Liver (tissue), 9 donors: ENCODE results near the gene EGFLAM. TPM values are rescaled to one million over a fixed set of nuclear protein-coding genes. Genes with fewer than 3 reads are reported as not detected.
A peak's percentile ranks its signal among the peaks of the same experiment; 100 is the strongest.

Source experiments
- DNase-seq: peaks from one replicate; pipeline ENCODE4 v3.0.0-alpha.2; 2017; ENCODE audit warnings: low spot score
- H3K27ac ChIP-seq, 2 donors: one replicate each; pipeline ENCODE4 v1.7.0; 2013; ENCODE audit warnings: inconsistent platforms in 2 of 2, low read length in 2 of 2, control low read depth in 1 of 2, low read depth in 1 of 2, mild to moderate bottlenecking in 1 of 2
- H3K27me3 ChIP-seq, 4 donors: one replicate each; pipeline versions ENCODE4 v1.6.1 to v1.7.0; 2013; ENCODE audit warnings: low read length in 3 of 4, inconsistent platforms in 1 of 4, mild to moderate bottlenecking in 1 of 4, moderate library complexity in 1 of 4; ENCODE audit not compliant: control insufficient read depth in 4 of 4, insufficient read depth in 4 of 4
- H3K36me3 ChIP-seq, 4 donors: one replicate each; pipeline versions ENCODE4 v1.6.1 to v1.7.0; 2013; ENCODE audit warnings: low read length in 3 of 4, mild to moderate bottlenecking in 3 of 4, low read depth in 1 of 4, moderate library complexity in 1 of 4; ENCODE audit not compliant: control insufficient read depth in 4 of 4, insufficient read depth in 3 of 4
- H3K4me1 ChIP-seq, 4 donors: one replicate each; pipeline versions ENCODE4 v1.6.1 to v1.7.0; 2013; ENCODE audit warnings: low read length in 3 of 4, mild to moderate bottlenecking in 3 of 4, moderate library complexity in 1 of 4; ENCODE audit not compliant: control insufficient read depth in 4 of 4, insufficient read depth in 4 of 4
- H3K4me3 ChIP-seq, 3 donors: one replicate each; pipeline versions ENCODE4 v1.6.1 to v1.7.0; 2013; ENCODE audit warnings: low read length in 3 of 3, control low read depth in 1 of 3, low read depth in 1 of 3, mild to moderate bottlenecking in 1 of 3
- H3K9ac ChIP-seq, 2 donors: one replicate each; pipeline ENCODE4 v1.7.0; 2013; ENCODE audit warnings: low read length in 2 of 2, mild to moderate bottlenecking in 2 of 2, moderate library complexity in 2 of 2, control low read depth in 1 of 2, low read depth in 1 of 2
- H3K9me3 ChIP-seq, 4 donors: one replicate each; pipeline versions ENCODE4 v1.6.1 to v1.7.0; 2013; ENCODE audit warnings: low read length in 3 of 4; ENCODE audit not compliant: control insufficient read depth in 4 of 4
- CTCF ChIP-seq: fragments of 150-350 bp; IDR thresholded peaks from 2 replicates; pipeline ENCODE4 v1.5.1; 2017; ENCODE audit warnings: improper control_type of control experiment, low read depth, low read length; ENCODE audit not compliant: missing input control
- EGR1 ChIP-seq, 2 donors: IDR thresholded peaks; 2 replicates each; pipeline ENCODE4 v1.6.1; 2016 to 2018; ENCODE audit warnings: antibody characterized with exemption in 2 of 2, low read depth in 2 of 2
- FOXA1 ChIP-seq: IDR thresholded peaks from 2 replicates; pipeline ENCODE4 v1.6.1; 2016; ENCODE audit warnings: antibody characterized with exemption
- GABPA ChIP-seq, 2 donors: IDR thresholded peaks in 1 of 2; conservative IDR thresholded peaks in 1 of 2; 2 replicates each; pipeline ENCODE4 v1.6.1; 2016; ENCODE audit warnings: antibody characterized with exemption in 2 of 2, mild to moderate bottlenecking in 1 of 2, moderate library complexity in 1 of 2
- HNF4A ChIP-seq, 2 donors: conservative IDR thresholded peaks; 2 replicates each; pipeline ENCODE4 v1.6.1; 2016; ENCODE audit warnings: antibody characterized with exemption in 2 of 2, mild to moderate bottlenecking in 2 of 2
- HNF4G ChIP-seq: IDR thresholded peaks from 2 replicates; pipeline ENCODE4 v1.6.1; 2016; ENCODE audit warnings: antibody characterized with exemption
- JUND ChIP-seq, 2 donors: IDR thresholded peaks; 2 replicates each; pipeline ENCODE4 v1.6.1; 2016; ENCODE audit warnings: antibody characterized with exemption in 2 of 2
- NR2F2 ChIP-seq: IDR thresholded peaks from 2 replicates; pipeline ENCODE4 v1.6.1; 2016; ENCODE audit warnings: antibody characterized with exemption
- RAD21 ChIP-seq, 2 donors: IDR thresholded peaks; 2 replicates each; pipeline ENCODE4 v1.6.1; 2016; ENCODE audit warnings: antibody characterized with exemption in 2 of 2, mild to moderate bottlenecking in 2 of 2
- RXRA ChIP-seq, 2 donors: IDR thresholded peaks; 2 replicates each; pipeline ENCODE4 v1.6.1; 2017 to 2018; ENCODE audit warnings: antibody characterized with exemption in 2 of 2, mild to moderate bottlenecking in 1 of 2
- SP1 ChIP-seq: IDR thresholded peaks from 2 replicates; pipeline ENCODE4 v1.6.1; 2018; ENCODE audit warnings: antibody characterized with exemption, mild to moderate bottlenecking
- ZBTB33 ChIP-seq: IDR thresholded peaks from 2 replicates; pipeline ENCODE4 v1.6.1; 2016; ENCODE audit warnings: antibody characterized with exemption
- WGBS: extraction: QIAGEN DNeasy Blood & Tissue Kit; methylation state at CpG from one replicate; pipeline ENCODE4 v1.1.7; 2013; 5-methylcytosine and 5-hydroxymethylcytosine counted together
- polyA plus RNA-seq, 2 donors: library from polyadenylated mRNA; stranded (reverse) in 1 of 2; unstranded in 1 of 2; fragments of 200-250 nt in 1 of 2; fragments of >200 nt in 1 of 2; fragmentation: Nextera tagmentation in 1 of 2; extraction: Ambion mirVana in 1 of 2; gene quantifications; one replicate each; pipeline versions ENCODE4 v1.2.1 to v1.2.3, GENCODE V29; 2013 to 2015
- total RNA-seq, 2 donors: library from RNA; depleted of rRNA; stranded (reverse); fragments of >200 nt; gene quantifications; one replicate each; pipeline ENCODE4 v1.2.3, GENCODE V29; 2014
- donor health status: healthy.
- donor health status: healthy.
- donor health status: healthy.
- donor health status: healthy.
- donor health status: healthy.

Gene EGFLAM
- total and polyA plus RNA-seq, 4 donors, result 1.1 to 4.9 (median 1.9) TPM

- H3K9ac ChIP-seq, result no peak overlapping the region
Measured at GRCh38 chr5:38265546-38266179, 7.3 kb downstream of the EGFLAM start.

GRCh38 chr5:38267372-38267771, 9.0 kb downstream of the EGFLAM start:
- DNase-seq, result no peak
- Histone ChIP-seq H3K9me3 (no peaks in the 10 kb centered on the region), H3K4me3 (no peak overlapping the region), H3K36me3 (no peaks in the 10 kb centered on the region), H3K27me3 (peaks cover 0 to 2% (median 0%) of the 10 kb centered on the region in 4 donors), H3K27ac (no peak overlapping the region), H3K4me1 (no peaks in the 10 kb centered on the region), H3K9ac (no peak overlapping the region)
- 90% methylated on average over 2 of the region's 2 CpGs for WGBS
- TF ChIP-seq NR2F2 (no peak), CTCF (no peak), GABPA (IDR thresholded peaks at IDR 0.05 in 1 of 2, conservative IDR thresholded peaks at IDR 0.05 in 1 of 2) (no peak), EGR1 (IDR thresholded peaks at IDR 0.05; ENCODE audit: low read depth in 2 of 2) (no peak), HNF4A (conservative IDR thresholded peaks at IDR 0.05) (no peak), HNF4G (no peak), RAD21 (IDR thresholded peaks at IDR 0.05) (no peak), SP1 (no peak), FOXA1 (no peak), JUND (IDR thresholded peaks at IDR 0.05) (no peak), ZBTB33 (no peak), RXRA (IDR thresholded peaks at IDR 0.05) (no peak)

More at GRCh38 chr5:38265546-38266179, 7.3 kb downstream of the EGFLAM start:
- peaks cover 0 to 2% (median 0%) of the 10 kb centered on the region in 4 donors for H3K27me3 ChIP-seq
- H3K4me1 ChIP-seq, result no peaks in the 10 kb centered on the region
- TF ChIP-seq CTCF, result peak; percentile 59
- no peak for TF ChIP-seq SP1
- TF ChIP-seq RAD21 (IDR thresholded peaks at IDR 0.05), result peak; percentile 61 to 73
- H3K4me3 ChIP-seq, result no peak overlapping the region
- 33% methylated on average over 13 of the region's 13 CpGs for WGBS
- no peak overlapping the region for H3K27ac ChIP-seq
- peak; percentile 70 for DNase-seq
- H3K36me3 ChIP-seq, result no peaks in the 10 kb centered on the region
- H3K9me3 ChIP-seq, result no peaks in the 10 kb centered on the region
